Measurements from ENCODE around the gene ADAMTS8.

- TF ChIP-seq CTCF (IDR thresholded peaks at IDR 0.05; ENCODE audit: low read depth, low read length) = no peak
- no peak for TF ChIP-seq EZH2phosphoT487 (IDR thresholded peaks at IDR 0.05; ENCODE audit: low read depth)
Observed at GRCh38 chr11:130426837-130427341, 1.5 kb downstream of the ADAMTS8 start.

Measured in OCI-LY3 (cell line).